HG03064 (cell line): Measurements from ENCODE around the gene RBM20.

ENCODE experiments used
- ATAC-seq: cut with Tn5 transposase; IDR thresholded peaks from one replicate; pipeline ENCODE4 v1.9.1; 2021; ENCODE audit warnings: low read depth; ENCODE audit not compliant: unreplicated experiment

The RBM20 gene

GRCh38 chr10:110843796-110844616 lies 199.9 kb downstream of the RBM20 start:
- ATAC-seq: no peak

GRCh38 chr10:110844617-110844881 lies 200.4 kb downstream of the RBM20 start:
- no peak for ATAC-seq

- ATAC-seq: no peak
Measured at GRCh38 chr10:110845192-110845755, 201.1 kb downstream of the RBM20 start.

GRCh38 chr10:110845756-110846620 lies 201.9 kb downstream of the RBM20 start:
- ATAC-seq: no peak

- no peak for ATAC-seq
Measured at GRCh38 chr10:110847374-110847773, 203.2 kb downstream of the RBM20 start.

- ATAC-seq: no peak
Measured at GRCh38 chr10:110848106-110848505, 204.0 kb downstream of the RBM20 start.

- no peak for ATAC-seq
Measured at GRCh38 chr10:110850099-110850498, 206.0 kb downstream of the RBM20 start.

- ATAC-seq: no peak
Measured at GRCh38 chr10:110851020-110851612, 207.0 kb downstream of the RBM20 start.

- ATAC-seq: no peak
Measured at GRCh38 chr10:110852255-110852896, 208.2 kb downstream of the RBM20 start.

- ATAC-seq: no peak
Measured at GRCh38 chr10:110852947-110853346, 208.8 kb downstream of the RBM20 start.

- ATAC-seq: no peak
Measured at GRCh38 chr10:110853921-110854605, 209.9 kb downstream of the RBM20 start.

GRCh38 chr10:110857265-110858171 lies 213.4 kb downstream of the RBM20 start:
- ATAC-seq: peak; percentile 48

- ATAC-seq: no peak
Measured at GRCh38 chr10:110858297-110858934, 214.3 kb downstream of the RBM20 start.

- no peak for ATAC-seq
Measured at GRCh38 chr10:110859206-110859972, 215.3 kb downstream of the RBM20 start.

GRCh38 chr10:110859973-110860376 lies 215.8 kb downstream of the RBM20 start:
- no peak for ATAC-seq

GRCh38 chr10:110860576-110861241 lies 216.6 kb downstream of the RBM20 start:
- ATAC-seq: peak; percentile 46

GRCh38 chr10:110861476-110861875 lies 217.3 kb downstream of the RBM20 start:
- ATAC-seq: no peak
